Endometrial microvascular endothelial cells (primary cell): ENCODE data around the gene MPP7. TPM values are rescaled to one million over a fixed set of nuclear protein-coding genes. Genes with fewer than 3 reads are reported as not detected.
"Not testable (repeated sequence)": the region's sequence is repeated elsewhere in the genome, so short reads cannot be mapped to it uniquely, and the experiment has no call there.

Experiments used
- in situ Hi-C: cut with HindIII; loops from 2 replicates; pipeline ENCODE4 v1.10.0; 2017; ENCODE audit warnings: low sequenced_read_pairs, low pct_unique_long_range_greater_than_20kb; ENCODE audit errors: inconsistent ontology term
- total RNA-seq: library from RNA; depleted of rRNA; stranded (reverse); fragments of >200 nt; gene quantifications from one replicate; pipeline ENCODE4 v1.2.3, GENCODE V29; 2015; ENCODE audit errors: inconsistent ontology term

Gene MPP7
- 0.09 TPM for total RNA-seq

DNA sequence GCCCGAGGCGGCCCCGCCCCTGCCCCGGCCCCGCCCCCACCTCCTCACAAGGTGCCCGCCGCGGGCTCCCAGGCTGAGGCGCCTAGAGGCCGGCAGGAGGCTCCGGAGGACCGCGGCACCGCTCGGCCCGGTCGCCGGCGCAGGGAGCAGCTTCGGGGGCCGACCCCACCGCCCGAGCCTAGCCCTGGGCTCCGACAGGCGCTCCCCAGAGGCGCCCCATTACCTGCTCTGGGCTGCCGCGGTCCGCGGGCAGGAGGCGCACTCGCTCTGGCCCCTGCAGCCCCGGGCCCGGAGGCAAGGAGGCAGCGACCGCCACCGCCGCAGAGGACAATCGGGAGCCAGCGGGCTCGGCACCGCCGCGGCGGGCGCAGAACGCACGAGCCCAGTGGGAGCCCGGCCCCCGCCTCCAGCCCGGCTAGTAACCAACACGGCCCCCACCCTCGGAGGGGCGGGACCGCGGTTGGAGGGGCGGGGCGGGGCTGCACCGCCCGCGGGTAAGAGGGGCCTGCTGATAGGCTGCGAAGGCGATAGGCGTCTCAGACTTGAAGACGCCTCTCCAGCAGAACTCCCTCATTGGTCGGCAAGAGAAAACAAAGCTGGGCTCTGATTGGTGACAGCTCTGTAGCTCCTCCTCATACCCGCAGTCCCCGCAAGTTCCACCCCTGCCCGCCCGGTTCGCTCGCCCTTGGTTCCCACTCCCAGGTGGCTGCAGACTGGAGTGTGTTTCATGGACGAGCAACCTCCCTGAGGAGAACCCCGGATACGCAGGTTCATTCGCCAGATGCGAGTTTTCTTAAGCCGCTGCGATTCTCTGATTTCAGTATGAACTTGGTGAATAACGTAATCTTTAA lies at the start of gene MPP7:
Gene MPP7, minus strand, starts transcription at position 427 of the 851 bp plus-strand sequence. CDS start 64,460 bp downstream, outside the sequence.
- in situ Hi-C loops = no loop called here

GRCh38 chr10:28349892-28350291 lies 47.0 kb upstream of the MPP7 start:
- in situ Hi-C loops = no loop called here

- in situ Hi-C loops = no loop called here
These were observed 41.4 kb upstream of the MPP7 start for GRCh38 chr10:28343987-28344895.

DNA sequence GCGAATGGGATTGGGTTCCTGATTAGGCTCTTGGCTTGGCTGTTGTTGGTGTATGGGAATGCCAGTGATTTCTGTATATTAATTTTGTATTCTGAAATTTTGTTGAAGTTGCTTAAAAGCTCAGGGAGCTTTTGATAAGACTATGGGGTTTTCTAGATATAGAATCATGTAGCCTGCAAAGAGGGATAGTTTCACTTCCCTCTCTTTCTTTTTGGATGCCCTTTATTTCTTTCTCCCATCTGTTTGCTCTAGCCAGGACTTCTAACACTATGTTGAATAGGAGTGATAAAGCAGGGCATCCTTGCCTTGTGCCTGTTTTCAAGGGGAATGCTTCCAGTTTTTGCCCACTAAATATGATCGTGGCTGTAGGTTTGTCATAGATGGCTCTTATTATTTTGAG lies 40.4 kb upstream of the MPP7 start:
- in situ Hi-C loops = no loop called here

DNA sequence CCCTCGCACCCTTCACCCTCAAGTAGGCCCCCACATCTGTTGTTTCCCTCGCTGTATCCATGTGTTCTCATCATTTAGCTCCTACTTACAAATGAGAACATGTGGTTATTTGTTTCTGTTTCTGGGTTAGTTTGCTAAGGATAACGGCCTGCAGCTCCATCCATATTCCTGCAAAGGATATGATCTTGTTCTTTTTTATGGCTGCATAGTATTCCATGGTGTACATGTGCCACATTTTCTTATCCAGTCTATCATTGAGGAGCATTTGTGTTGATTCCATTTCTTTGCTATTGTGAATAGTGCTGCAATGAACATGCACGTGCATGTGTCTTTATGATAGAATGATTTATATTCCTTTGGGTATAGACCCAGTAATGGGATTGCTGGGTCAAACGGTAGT lies 38.8 kb upstream of the MPP7 start:
- in situ Hi-C loops = not testable (repeated sequence)

DNA sequence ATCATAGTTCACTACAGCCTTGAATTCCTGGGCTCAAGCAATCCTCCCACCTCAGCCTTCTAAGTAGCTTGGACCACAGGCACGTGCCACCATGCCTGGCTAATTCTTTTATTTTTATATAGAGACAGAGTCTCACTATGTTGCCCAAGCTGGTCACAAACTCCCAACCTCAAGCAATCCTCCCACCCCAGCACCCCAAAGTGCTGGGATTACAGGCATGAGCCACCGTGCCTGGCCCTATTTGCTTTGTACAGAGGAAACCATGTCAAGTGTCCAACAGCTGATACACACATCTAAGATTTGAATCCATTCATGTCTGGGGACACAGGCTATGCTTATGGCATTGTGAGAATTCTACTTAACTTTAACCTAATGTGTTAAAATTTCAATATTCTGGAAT lies 29.9 kb upstream of the MPP7 start:
- in situ Hi-C loops = no loop called here

- in situ Hi-C loops = no loop called here
These were observed 29.0 kb upstream of the MPP7 start for GRCh38 chr10:28331841-28332240.

DNA sequence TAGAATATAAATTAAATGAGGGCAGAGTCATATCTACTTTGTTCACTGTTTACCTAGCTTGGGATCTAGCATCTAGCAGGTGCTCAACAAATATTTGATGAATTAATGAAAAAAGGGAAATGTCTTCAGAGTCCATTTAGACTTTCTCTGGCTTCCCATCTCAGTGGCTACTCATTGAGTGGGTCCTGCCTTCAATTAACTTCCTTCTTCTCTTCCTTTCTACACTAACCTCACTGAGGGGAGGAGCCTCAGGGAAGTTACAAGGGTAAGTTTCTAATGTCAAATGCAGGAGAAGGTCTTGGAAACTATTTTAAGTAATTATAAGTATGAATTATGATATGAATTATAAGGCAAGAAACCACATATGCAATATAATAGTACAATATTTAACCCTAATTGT lies 28.2 kb upstream of the MPP7 start:
- in situ Hi-C loops = no loop called here

DNA sequence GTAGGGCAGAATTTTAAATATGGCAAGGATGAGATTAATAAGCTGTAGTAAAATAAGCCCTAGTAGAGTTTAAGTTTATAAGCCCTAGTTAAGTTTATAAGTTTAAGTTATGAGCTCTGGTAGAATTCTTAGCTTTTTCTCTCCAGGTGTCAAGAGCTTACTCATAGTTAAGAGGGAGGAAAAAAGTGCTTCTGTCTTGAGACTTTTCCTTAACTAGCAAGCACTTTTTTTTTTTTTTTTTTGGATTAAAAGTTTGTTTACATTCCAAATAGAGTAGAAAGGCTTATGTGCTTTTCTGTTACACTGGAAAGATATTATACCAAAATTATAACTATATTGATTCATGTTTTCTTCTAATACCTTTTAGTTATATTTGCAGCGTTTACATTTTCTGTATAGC lies 25.5 kb upstream of the MPP7 start:
- in situ Hi-C loops = no loop called here

- in situ Hi-C loops = no loop called here
These were observed 24.6 kb upstream of the MPP7 start for GRCh38 chr10:28327491-28327880.

- in situ Hi-C loops = no loop called here
These were observed 23.9 kb upstream of the MPP7 start for GRCh38 chr10:28326516-28327490.

- in situ Hi-C loops = no loop called here
These were observed 17.9 kb upstream of the MPP7 start for GRCh38 chr10:28320799-28321198.

DNA sequence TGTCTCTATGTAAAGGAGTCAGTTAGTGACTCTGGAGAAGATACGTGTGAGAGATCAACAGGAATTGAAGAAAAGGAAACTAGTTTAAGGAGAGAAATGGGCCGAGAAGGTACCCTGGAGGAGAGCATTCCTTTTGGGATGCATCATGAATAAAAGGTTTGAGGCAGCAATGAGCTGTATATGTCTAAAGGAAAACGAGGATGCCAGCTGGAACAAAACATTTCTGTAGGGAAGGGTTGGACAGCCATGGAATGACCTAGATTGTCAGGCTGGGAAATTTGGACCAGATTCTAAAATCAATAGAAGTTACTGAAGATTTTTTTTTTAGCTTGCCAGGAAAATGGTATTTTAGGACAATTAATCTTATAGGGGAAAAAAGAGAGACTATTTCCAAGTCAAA lies 17.2 kb upstream of the MPP7 start:
- in situ Hi-C loops = no loop called here

- in situ Hi-C loops = not testable (repeated sequence)
These were observed 16.2 kb upstream of the MPP7 start for GRCh38 chr10:28319061-28319460.

GRCh38 chr10:28318626-28319025 lies 15.8 kb upstream of the MPP7 start:
- in situ Hi-C loops = no loop called here

- in situ Hi-C loops = no loop called here
These were observed 14.9 kb upstream of the MPP7 start for GRCh38 chr10:28317760-28318159.

GRCh38 chr10:28316696-28317095 lies 13.8 kb upstream of the MPP7 start:
- in situ Hi-C loops = no loop called here

DNA sequence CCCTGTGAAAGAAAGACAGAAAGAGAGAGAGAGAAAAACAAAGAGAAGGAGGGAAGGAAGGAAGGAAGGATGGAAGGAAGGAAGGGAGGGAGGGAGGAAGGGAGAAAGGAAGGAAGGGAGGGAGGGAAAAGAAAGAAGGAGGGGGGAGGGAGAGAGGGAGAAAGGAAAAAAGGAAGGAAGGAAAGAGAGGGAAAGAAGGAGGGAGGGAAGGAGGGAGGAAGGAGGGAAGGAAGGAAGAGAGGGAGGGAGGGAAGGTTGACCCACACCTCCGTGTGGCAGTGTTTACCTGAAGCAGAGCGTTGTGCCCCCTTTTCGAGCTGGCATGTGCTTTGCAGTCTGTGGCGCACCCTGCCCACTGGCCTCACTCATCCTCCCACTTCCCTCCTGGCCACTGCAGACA lies 12.3 kb upstream of the MPP7 start:
- in situ Hi-C loops = no loop called here

- in situ Hi-C loops = no loop called here
These were observed 11.3 kb upstream of the MPP7 start for GRCh38 chr10:28314211-28314610.
